AML-193 (cell line): ENCODE data around the gene CAMK2N2.

Source experiments
- DNase-seq, 2 experiments: peaks; one replicate each; lab custom pipeline; 2025; lab: John Stamatoyannopoulos, UW

Gene CAMK2N2

GRCh38 chr3:184239708-184240107 is 21.6 kb downstream of the CAMK2N2 start:
- no peak for DNase-seq

DNA sequence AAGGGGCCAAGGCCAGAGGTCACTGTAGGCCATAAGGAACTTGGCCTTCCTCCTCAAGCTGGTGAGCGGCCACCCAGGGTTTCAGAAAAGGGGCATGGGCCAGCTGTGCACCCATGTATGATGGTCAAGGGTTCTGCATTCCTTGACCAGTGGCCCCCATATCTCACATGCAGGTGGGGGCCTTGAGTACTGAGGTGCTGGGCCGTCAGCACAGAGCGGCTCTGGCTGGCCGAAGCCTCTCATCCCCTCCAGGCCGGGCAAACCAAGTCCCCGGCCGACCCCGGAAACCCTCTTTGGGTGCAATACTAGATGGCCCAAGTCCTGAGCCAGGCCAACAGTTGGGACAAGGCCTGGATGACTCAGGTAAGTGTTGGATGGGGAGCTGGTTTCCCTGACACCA is 22.1 kb downstream of the CAMK2N2 start:
- no peak for DNase-seq

DNA sequence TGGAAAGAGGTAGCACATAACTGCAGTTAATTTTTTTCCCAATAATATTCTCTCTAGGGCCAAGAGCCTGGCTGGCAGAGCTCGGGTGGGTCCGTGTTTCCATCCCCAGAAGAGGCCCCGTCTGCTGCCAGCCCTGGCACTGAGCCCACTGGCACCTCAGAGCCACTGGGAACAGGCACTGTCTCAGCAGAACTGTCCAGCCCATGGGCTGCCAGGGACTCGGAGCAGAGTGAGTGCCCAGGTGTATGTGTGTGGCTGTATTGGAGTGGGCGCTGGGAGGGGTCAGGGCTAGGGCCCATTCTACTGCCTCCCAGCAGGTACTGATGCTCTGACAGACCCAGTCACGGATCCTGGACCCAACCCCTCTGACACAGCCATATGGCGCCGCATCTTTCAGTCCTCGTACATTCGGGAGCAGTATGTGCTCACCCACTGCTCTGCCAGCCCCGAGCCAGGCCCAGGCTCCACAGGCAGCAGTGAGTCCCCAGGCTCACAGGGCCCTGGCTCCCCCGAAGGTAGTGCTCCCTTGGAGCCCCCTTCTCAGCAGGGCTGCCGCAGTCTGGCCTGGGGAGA is 23.0 kb downstream of the CAMK2N2 start:
- DNase-seq = no peak

- DNase-seq = no peak
These were observed 23.5 kb downstream of the CAMK2N2 start for GRCh38 chr3:184237807-184238206.

DNA sequence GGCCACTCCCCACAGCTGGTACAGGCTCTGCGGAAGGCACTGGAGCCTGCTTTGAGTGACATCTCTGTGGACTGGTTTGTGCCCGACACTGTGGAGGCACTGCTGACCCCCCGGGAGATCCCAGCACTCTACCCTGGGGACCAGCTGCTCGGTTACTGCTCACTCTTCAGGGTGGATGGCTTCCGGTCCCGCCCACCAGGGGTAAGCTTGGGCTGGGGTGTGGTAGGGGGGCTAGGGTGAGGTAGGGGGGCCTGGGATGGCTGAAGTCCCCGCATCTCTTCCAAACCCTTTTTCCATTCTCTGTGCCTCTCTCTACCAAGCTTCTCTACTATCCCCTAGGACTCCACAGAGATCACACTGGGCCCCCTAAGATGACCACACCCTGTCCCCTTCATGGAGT is 24.1 kb downstream of the CAMK2N2 start:
- no peak for DNase-seq

- no peak for DNase-seq
These were observed 24.7 kb downstream of the CAMK2N2 start for GRCh38 chr3:184236636-184237035.

- no peak for DNase-seq
These were observed 25.3 kb downstream of the CAMK2N2 start for GRCh38 chr3:184236033-184236410.

DNA sequence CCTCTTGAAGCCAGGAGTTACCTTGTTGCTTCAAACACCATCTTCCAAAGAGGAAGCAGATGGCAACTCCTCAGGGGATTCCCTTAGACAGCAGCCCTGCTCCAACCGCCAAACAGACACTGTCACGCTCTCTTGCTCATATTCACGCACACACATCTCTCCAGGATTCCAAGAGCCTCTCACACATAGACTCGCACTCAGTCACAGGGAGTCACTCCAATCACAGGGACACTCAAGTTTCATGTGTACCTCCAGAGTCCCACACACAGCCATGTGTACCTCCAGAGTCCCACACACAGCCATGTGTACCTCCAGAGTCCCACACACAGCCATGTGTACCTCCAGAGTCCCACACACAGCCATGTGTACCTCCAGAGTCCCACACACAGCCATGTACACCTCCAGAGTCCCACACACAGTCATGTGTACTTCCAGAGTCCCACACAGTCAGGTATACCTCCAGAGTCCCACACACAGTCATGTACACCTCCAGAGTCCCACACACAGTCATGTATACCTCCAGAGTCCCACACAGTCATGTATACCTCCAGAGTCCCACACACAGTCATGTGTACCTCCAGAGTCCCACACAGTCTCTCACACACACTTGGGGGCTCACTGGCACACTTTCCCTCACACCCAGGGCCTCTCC is 25.8 kb downstream of the CAMK2N2 start:
- no peak for DNase-seq

GRCh38 chr3:184234671-184235380 is 26.5 kb downstream of the CAMK2N2 start:
- DNase-seq = no peak

GRCh38 chr3:184234224-184234623 is 27.1 kb downstream of the CAMK2N2 start:
- DNase-seq = peak; percentile 43 to 66

GRCh38 chr3:184233127-184233843 is 28.1 kb downstream of the CAMK2N2 start:
- no peak for DNase-seq

- DNase-seq = no peak
These were observed 29.7 kb downstream of the CAMK2N2 start for GRCh38 chr3:184231671-184232070.

DNA sequence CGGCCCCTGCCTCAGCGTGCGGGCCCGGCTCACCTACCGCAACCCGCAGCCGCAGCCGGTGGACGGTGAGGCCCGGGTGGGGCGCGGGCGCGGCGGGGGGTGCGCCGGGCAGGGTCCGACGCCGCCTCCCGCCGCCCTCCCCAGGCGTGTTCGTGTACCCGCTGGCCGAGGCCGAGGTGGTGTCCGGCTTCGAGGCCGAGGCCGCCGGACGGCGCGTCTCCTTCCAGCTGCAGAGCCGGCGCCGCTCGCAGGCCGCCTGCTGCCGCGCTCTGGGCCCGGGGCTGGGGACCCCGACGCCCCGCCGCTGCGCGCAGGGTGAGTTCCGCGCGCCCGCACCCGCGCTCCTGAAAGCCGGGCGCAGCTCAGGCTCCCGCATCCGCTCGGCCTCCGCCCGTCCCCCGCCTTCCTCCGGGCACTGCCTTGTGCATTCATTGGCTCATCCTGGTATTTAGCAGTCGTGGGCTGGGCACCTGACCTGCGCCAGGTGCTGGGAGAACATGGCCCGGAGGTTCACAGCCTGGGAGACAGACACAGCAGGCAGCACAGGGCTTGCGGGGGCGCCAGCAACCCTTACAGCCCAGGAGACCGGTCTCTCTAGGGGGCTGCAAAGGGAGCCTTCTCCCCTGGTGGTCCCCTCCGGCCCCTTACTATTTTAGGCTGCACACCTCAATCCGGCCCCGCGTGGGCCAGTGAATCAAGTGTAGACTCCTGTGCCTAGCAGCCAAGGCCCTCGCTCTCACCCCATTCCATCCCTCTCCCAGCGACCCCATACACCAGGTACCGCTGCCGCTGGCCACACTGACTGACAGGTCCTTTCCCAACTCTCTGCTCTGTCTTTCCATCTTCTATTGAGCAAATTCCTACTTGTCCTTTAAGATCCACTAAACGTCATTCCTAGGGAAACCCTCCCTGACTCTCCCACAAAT is 30.5 kb downstream of the CAMK2N2 start:
- no peak for DNase-seq

DNA sequence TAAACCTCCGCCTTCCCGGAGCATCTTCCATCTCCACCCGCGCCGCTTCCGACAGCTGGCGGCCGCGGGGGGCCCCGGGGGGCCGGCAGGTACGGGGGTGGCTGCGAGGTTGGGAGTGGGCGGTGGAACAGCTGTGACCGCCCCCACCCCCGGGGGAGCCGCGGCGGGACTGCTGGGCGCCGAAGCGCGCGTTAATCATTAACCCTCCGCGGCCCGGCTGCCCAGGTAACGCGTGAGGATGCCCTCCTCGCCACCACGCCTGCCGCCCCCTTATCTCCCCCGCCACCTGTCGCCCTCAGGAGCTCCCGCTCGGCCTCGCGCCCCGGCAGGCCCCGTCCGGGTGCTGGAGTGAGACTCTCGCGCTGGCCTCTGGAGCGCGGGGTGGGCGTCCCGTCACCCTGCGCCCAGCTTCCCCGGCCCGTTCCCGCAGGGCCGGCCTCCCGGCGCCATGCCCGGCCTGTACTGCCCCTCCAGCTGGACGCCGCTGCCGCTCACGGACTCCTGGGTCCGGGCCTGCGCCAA is 31.2 kb downstream of the CAMK2N2 start:
- no peak for DNase-seq

- DNase-seq = no peak
These were observed 31.8 kb downstream of the CAMK2N2 start, which contains the start of gene VWA5B2 for GRCh38 chr3:184229394-184230080. TSS of gene VWA5B2 (plus strand) at chr3:184229585. CDS start at chr3:184230529, 944 bp downstream.

DNA sequence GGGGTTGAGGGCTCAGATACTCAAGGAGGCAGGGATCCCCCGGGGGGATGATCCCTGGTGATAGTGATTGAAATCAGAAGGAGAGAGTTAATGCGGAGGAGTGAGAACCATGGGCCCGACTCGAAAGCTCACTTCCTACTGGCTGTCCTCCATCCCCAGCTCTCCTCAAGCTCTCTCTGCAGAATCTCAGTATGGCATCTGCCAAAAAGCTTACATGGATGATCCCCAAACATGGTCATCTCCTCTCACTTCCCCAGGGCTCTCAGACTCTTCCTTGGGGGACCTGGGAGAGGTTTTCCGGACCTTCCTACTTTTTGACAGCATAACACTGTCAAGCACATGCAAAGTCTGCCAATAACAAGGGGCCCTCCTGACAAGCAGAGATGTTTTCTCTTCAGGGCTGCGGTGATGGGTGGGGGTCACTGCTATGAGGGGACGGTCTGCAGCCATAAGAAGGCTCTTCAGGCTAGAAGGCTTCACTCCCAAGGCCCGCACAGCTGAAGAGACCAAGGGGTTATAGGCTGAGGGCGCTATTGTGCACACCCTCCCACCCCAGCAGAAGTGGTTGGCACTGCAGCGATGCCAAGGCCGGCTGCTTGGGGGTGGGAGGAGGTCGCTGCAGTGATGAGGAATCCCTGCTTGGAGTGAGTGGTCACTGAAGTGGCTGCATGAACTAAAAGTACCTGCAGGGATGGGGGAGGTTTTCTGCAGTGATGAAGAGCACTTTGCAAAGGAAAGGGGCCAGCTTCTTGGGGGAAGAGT is 32.8 kb downstream of the CAMK2N2 start:
- DNase-seq = no peak

DNA sequence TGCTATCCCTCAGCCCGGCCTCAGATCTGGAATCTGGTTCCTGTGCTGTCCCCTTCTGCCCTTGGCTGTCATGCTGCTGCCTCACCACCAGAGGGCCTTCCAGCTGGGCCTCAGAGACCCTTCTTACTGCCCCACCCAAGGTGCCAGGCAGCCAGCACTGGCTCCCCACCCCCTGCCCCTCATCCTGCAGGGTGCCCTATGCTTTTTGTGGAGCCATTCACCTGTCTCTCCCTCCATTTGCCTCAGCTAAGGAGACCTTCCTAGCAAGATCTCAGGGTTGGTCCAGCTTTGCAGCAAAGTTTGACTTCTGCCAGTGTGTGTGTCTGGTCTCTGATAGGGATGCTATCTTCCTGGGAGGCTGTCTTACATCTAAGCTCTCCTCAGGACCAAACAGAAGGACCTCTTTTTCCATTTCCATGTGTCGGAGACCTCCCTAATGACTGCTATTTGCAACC is 33.8 kb downstream of the CAMK2N2 start:
- peak; percentile 45 to 49 for DNase-seq

- DNase-seq = no peak
These were observed 37.4 kb downstream of the CAMK2N2 start for GRCh38 chr3:184223946-184224345.

GRCh38 chr3:184222521-184222920 is 38.8 kb downstream of the CAMK2N2 start:
- DNase-seq = no peak

GRCh38 chr3:184218814-184219213 is 42.5 kb downstream of the CAMK2N2 start:
- DNase-seq = no peak
